RKO (cell line): ENCODE results near the gene STAU1.

Experiments
- DNase-seq: peaks from one replicate; pipeline ENCODE4 v3.0.0-alpha.2; 2016; ENCODE audit warnings: low spot score

The STAU1 gene

GRCh38 chr20:49187851-49188641 lies at the start of gene STAU1:
TSS of gene STAU1 (minus strand) at chr20:49188334. CDS start at chr20:49166201, 22,133 bp downstream.
- DNase-seq: peak; percentile 97

GRCh38 chr20:49237531-49237930 lies 49.4 kb upstream of the STAU1 start:
- DNase-seq: no peak

- no peak for DNase-seq
Observed at GRCh38 chr20:49236301-49236700, 48.2 kb upstream of the STAU1 start.

GRCh38 chr20:49234831-49235230 lies 46.7 kb upstream of the STAU1 start:
- DNase-seq: no peak

GRCh38 chr20:49233226-49233625 lies 45.1 kb upstream of the STAU1 start:
- no peak for DNase-seq

- no peak for DNase-seq
Observed at GRCh38 chr20:49231471-49231870, 43.3 kb upstream of the STAU1 start.

GRCh38 chr20:49230561-49231133 lies 42.5 kb upstream of the STAU1 start:
- DNase-seq: no peak

- DNase-seq: no peak
Observed at GRCh38 chr20:49230021-49230420, 41.9 kb upstream of the STAU1 start.

GRCh38 chr20:49229381-49229780 lies 41.2 kb upstream of the STAU1 start:
- DNase-seq: no peak

GRCh38 chr20:49228676-49229075 lies 40.5 kb upstream of the STAU1 start:
- DNase-seq: no peak

- no peak for DNase-seq
Observed at GRCh38 chr20:49225896-49226295, 37.8 kb upstream of the STAU1 start.

- DNase-seq: peak; percentile 63
Observed at GRCh38 chr20:49219924-49220831, 32.0 kb upstream of the STAU1 start.

- DNase-seq: peak; percentile 99
Observed at GRCh38 chr20:49219091-49219923, 31.2 kb upstream of the STAU1 start, which contains the start of gene DDX27. TSS of gene DDX27 (plus strand) at chr20:49219416. CDS start at chr20:49219449, 33 bp downstream.

- peak; percentile 83 for DNase-seq
Observed at GRCh38 chr20:49218739-49219090, 30.6 kb upstream of the STAU1 start.

- DNase-seq: peak; percentile 92
Observed at GRCh38 chr20:49216991-49217578, 29.0 kb upstream of the STAU1 start.

- DNase-seq: no peak
Observed at GRCh38 chr20:49215232-49215631, 27.1 kb upstream of the STAU1 start.

GRCh38 chr20:49214571-49214970 lies 26.4 kb upstream of the STAU1 start:
- DNase-seq: peak; percentile 75

GRCh38 chr20:49210757-49211110 lies 22.6 kb upstream of the STAU1 start:
- DNase-seq: no peak

- DNase-seq: peak; percentile 58
Observed at GRCh38 chr20:49210101-49210756, 22.1 kb upstream of the STAU1 start.

- DNase-seq: no peak
Observed at GRCh38 chr20:49207076-49207475, 18.9 kb upstream of the STAU1 start.

GRCh38 chr20:49203746-49204145 lies 15.6 kb upstream of the STAU1 start:
- DNase-seq: no peak
